Kidney epithelial cell (primary cell): Measurements from ENCODE around the gene FOXO4. TPM values are rescaled to one million over a fixed set of nuclear protein-coding genes. Genes with fewer than 3 reads are reported as not detected.
A peak's percentile ranks its signal among the peaks of the same experiment; 100 is the strongest.

Source experiments
- DNase-seq: peaks from one replicate; pipeline ENCODE4 v3.0.0-alpha.2; 2010; ENCODE audit warnings: low read depth
- H3K27me3 ChIP-seq: 2 replicates; pipeline ENCODE4 v1.6.0; 2011; ENCODE audit warnings: low read length; ENCODE audit not compliant: control insufficient read depth, insufficient read depth
- H3K36me3 ChIP-seq: 2 replicates; pipeline ENCODE4 v1.5.1; 2011; ENCODE audit warnings: low read length; ENCODE audit not compliant: control insufficient read depth, insufficient read depth
- H3K4me3 ChIP-seq: 2 replicates; pipeline ENCODE4 v1.5.1; 2011; ENCODE audit warnings: low read depth, mild to moderate bottlenecking, control low read depth, low read length
- CTCF ChIP-seq: IDR thresholded peaks from 2 replicates; pipeline ENCODE4 v1.5.1; 2011; ENCODE audit warnings: mild to moderate bottlenecking, moderate library complexity, low read length, control low read depth, inconsistent platforms; ENCODE audit not compliant: insufficient read depth, poor library complexity, severe bottlenecking
- total RNA-seq: library from RNA; depleted of rRNA; stranded (reverse); fragments of >200 nt; gene quantifications from 2 replicates; pipeline ENCODE4 v1.2.3, GENCODE V29; 2015

The FOXO4 gene
- total RNA-seq, 1 donor from 2014 or later: 4.5 TPM

GRCh38 chrX:71095033-71095432, 618 bp upstream of the FOXO4 start:
- Histone ChIP-seq H3K4me3 (peak overlapping the region; percentile 48), H3K27me3 (no peaks in the 10 kb centered on the region), H3K36me3 (no peaks in the 10 kb centered on the region)
- DNase-seq: no peak
- TF ChIP-seq CTCF: no peak

GRCh38 chrX:71095981-71096759, 519 bp downstream of the FOXO4 start:
- DNase-seq: no peak
- Histone ChIP-seq H3K27me3 (no peaks in the 10 kb centered on the region), H3K4me3 (peak overlapping the region; percentile 48), H3K36me3 (no peaks in the 10 kb centered on the region)
- no peak for TF ChIP-seq CTCF

GRCh38 chrX:71096760-71097032, 1.0 kb downstream of the FOXO4 start:
- no peaks in the 10 kb centered on the region for H3K27me3 ChIP-seq
- peak overlapping the region; percentile 48 for H3K4me3 ChIP-seq
- no peak for TF ChIP-seq CTCF
- no peaks in the 10 kb centered on the region for H3K36me3 ChIP-seq
- DNase-seq: no peak

GRCh38 chrX:71098302-71098701, 2.7 kb downstream of the FOXO4 start:
- Histone ChIP-seq H3K36me3 (no peaks in the 10 kb centered on the region), H3K4me3 (no peak overlapping the region), H3K27me3 (no peaks in the 10 kb centered on the region)
- no peak for DNase-seq
- TF ChIP-seq CTCF: peak; percentile 48

- no peak overlapping the region for H3K4me3 ChIP-seq
These were observed 3.4 kb downstream of the FOXO4 start for GRCh38 chrX:71098951-71099506.

More at GRCh38 chrX:71098951-71099506, 3.4 kb downstream of the FOXO4 start:
- no peak for DNase-seq
- TF ChIP-seq CTCF: no peak
- Histone ChIP-seq H3K36me3 (no peaks in the 10 kb centered on the region), H3K27me3 (no peaks in the 10 kb centered on the region)
